ENCODE data around the gene SPECC1L. TPM values are rescaled to one million over a fixed set of nuclear protein-coding genes. Genes with fewer than 3 reads are reported as not detected.
"Not testable (repeated sequence)": the region's sequence is repeated elsewhere in the genome, so short reads cannot be mapped to it uniquely, and the experiment has no call there.

Gene SPECC1L
- total RNA-seq, 1 donor from 2014 or later, result 69.9 TPM

DNA sequence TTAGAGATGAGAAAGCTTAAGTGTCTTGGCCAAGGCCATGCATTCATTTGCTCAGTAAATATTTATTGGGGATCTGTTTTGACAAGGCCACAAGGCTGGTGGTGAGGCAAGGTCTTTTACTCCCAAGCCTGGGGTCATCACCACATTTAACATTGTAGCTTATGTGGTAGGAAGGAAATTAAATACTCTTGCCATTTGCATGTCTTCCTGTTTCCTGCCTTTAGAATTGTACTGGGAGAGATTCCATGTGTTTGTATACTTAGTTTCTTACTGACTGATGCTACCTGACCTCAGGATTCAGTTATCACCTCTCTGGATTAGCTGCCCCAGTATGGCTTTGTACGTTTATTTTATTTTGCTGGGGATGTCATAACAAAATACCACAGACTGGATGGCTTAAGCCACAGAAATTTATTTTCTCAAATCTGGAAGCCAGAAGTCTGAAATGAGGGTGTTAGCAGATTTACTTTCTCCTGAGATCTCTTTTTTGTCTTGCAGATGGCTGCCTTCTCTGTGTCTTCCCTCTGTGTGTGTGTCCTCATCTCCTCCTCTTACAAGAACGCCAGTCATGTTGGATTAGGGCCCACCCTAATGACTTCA lies 44.8 kb downstream of the SPECC1L start:
- ATAC-seq (no peak), DNase-seq (no peak)
- Histone ChIP-seq H3K27ac (no peak overlapping the region), H3K9me3 (no peaks in the 10 kb centered on the region), H3K36me3 (peaks cover 58% of the 10 kb centered on the region), H3K4me1 (peaks cover 13% of the 10 kb centered on the region), H3K27me3 (ENCODE audit: low read depth) (no peaks in the 10 kb centered on the region), H3K4me3 (no peak overlapping the region)
- intact Hi-C loops (cut with DNase I), result no loop called here
- TF ChIP-seq, protein P1, sequence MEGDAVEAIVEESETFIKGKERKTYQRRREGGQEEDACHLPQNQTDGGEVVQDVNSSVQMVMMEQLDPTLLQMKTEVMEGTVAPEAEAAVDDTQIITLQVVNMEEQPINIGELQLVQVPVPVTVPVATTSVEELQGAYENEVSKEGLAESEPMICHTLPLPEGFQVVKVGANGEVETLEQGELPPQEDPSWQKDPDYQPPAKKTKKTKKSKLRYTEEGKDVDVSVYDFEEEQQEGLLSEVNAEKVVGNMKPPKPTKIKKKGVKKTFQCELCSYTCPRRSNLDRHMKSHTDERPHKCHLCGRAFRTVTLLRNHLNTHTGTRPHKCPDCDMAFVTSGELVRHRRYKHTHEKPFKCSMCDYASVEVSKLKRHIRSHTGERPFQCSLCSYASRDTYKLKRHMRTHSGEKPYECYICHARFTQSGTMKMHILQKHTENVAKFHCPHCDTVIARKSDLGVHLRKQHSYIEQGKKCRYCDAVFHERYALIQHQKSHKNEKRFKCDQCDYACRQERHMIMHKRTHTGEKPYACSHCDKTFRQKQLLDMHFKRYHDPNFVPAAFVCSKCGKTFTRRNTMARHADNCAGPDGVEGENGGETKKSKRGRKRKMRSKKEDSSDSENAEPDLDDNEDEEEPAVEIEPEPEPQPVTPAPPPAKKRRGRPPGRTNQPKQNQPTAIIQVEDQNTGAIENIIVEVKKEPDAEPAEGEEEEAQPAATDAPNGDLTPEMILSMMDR (IDR thresholded peaks at IDR 0.05), result no peak

DNA sequence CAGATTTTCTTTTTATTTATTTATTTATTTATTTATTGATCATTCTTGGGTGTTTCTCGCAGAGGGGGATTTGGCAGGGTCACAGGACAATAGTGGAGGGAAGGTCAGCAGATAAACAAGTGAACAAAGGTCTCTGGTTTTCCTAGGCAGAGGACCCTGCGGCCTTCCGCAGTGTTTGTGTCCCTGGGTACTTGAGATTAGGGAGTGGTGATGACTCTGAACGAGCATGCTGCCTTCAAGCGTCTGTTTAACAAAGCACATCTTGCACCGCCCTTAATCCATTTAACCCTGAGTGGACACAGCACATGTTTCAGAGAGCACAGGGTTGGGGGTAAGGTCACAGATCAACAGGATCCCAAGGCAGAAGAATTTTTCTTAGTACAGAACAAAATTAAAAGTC lies 45.6 kb downstream of the SPECC1L start:
- H3K4me3 ChIP-seq; intact Hi-C loops (cut with DNase I); ATAC-seq; H3K9me3 ChIP-seq; H3K27me3 ChIP-seq (ENCODE audit: low read depth); H3K27ac ChIP-seq; DNase-seq: not testable (repeated sequence)
- Histone ChIP-seq H3K4me1 (peaks cover 13% of the 10 kb centered on the region), H3K36me3 (peaks cover 66% of the 10 kb centered on the region)

GRCh38 chr22:24317511-24317910 lies 46.9 kb downstream of the SPECC1L start:
- H3K27me3 ChIP-seq (ENCODE audit: low read depth); H3K9me3 ChIP-seq; H3K4me3 ChIP-seq; H3K27ac ChIP-seq; ATAC-seq; DNase-seq; intact Hi-C loops (cut with DNase I): not testable (repeated sequence)
- peaks cover 71% of the 10 kb centered on the region for H3K36me3 ChIP-seq
- peaks cover 13% of the 10 kb centered on the region for H3K4me1 ChIP-seq

- DNase-seq, result no peak
- no peak overlapping the region for H3K27ac ChIP-seq
- no peaks in the 10 kb centered on the region for H3K9me3 ChIP-seq
- ATAC-seq, result no peak
- intact Hi-C loops (cut with DNase I), result no loop called here
- no peaks in the 10 kb centered on the region for H3K27me3 ChIP-seq (ENCODE audit: low read depth)
- TF ChIP-seq, protein P1 (IDR thresholded peaks at IDR 0.05), result no peak
- peaks cover 62% of the 10 kb centered on the region for H3K36me3 ChIP-seq
- H3K4me1 ChIP-seq, result peaks cover 13% of the 10 kb centered on the region
- H3K4me3 ChIP-seq, result no peak overlapping the region
Measured at GRCh38 chr22:24319451-24319850, 48.8 kb downstream of the SPECC1L start.

DNA sequence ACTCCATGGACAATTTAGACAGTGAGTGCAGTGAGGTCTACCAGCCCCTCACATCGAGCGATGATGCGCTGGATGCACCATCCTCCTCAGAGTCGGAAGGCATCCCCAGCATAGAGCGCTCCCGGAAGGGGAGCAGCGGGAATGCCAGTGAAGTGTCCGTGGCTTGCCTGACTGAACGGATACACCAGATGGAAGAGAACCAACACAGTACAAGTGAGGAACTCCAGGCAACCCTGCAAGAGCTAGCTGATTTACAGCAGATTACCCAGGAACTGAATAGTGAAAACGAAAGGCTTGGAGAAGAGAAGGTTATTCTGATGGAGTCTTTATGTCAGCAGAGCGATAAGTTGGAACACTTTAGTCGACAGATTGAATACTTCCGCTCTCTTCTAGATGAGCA lies 51.4 kb downstream of the SPECC1L start:
- TF ChIP-seq, protein P1 (IDR thresholded peaks at IDR 0.05), result no peak
- intact Hi-C loops (cut with DNase I), result no loop called here
- Histone ChIP-seq H3K27ac (no peak overlapping the region), H3K4me3 (no peak overlapping the region), H3K27me3 (ENCODE audit: low read depth) (no peaks in the 10 kb centered on the region), H3K36me3 (peaks cover 62% of the 10 kb centered on the region), H3K9me3 (no peaks in the 10 kb centered on the region), H3K4me1 (peaks cover 11% of the 10 kb centered on the region)
- peak in 1 of 2 donors; percentile 25 for ATAC-seq
- no peak for DNase-seq

GRCh38 chr22:24322522-24322921 lies 51.9 kb downstream of the SPECC1L start:
- Histone ChIP-seq H3K4me3 (no peak overlapping the region), H3K27me3 (ENCODE audit: low read depth) (no peaks in the 10 kb centered on the region), H3K4me1 (peaks cover 11% of the 10 kb centered on the region), H3K27ac (no peak overlapping the region), H3K9me3 (no peaks in the 10 kb centered on the region), H3K36me3 (peaks cover 67% of the 10 kb centered on the region)
- TF ChIP-seq, protein P1 (IDR thresholded peaks at IDR 0.05), result no peak
- no peak for DNase-seq
- intact Hi-C loops (cut with DNase I), result no loop called here
- no peak for ATAC-seq
